HepG2 (cell line): ENCODE results near the gene IL1R1. TPM values are rescaled to one million over a fixed set of nuclear protein-coding genes. Genes with fewer than 3 reads are reported as not detected.

Source experiments
- ATRX ChIP-seq: sonication (generic); formaldehyde crosslinking; IDR thresholded peaks from 2 replicates; pipeline ENCODE4 v1.4.0; 2020; ENCODE audit warnings: missing genetic modification reagents, borderline replicate concordance
- CERS6 ChIP-seq: sonication (generic); formaldehyde crosslinking; IDR thresholded peaks from 2 replicates; pipeline ENCODE4 v1.5.0; 2020; ENCODE audit warnings: missing genetic modification reagents
- IKZF1 ChIP-seq: fragments of 450-650 bp; IDR thresholded peaks from 2 replicates; pipeline ENCODE4 v1.7.1; 2016
- KAT7 ChIP-seq: IDR thresholded peaks from 2 replicates; pipeline ENCODE4 v1.6.1; 2018; ENCODE audit warnings: borderline replicate concordance, missing compliant biosample characterization
- MED8 ChIP-seq: sonication (generic); formaldehyde crosslinking; IDR thresholded peaks from 2 replicates; pipeline ENCODE4 v1.8.1; 2023; ENCODE audit warnings: mild to moderate bottlenecking, missing genetic modification reagents; ENCODE audit not compliant: insufficient replicate concordance
- PAWR ChIP-seq: sonication (generic); formaldehyde crosslinking; IDR thresholded peaks from 2 replicates; pipeline ENCODE4 v1.4.0; 2020; ENCODE audit warnings: missing genetic modification reagents, mild to moderate bottlenecking, borderline replicate concordance
- PLRG1 ChIP-seq: fragments of 450-650 bp; conservative IDR thresholded peaks from 2 replicates; pipeline ENCODE4 v1.6.1; 2016
- PLSCR1 ChIP-seq: sonication (generic); formaldehyde crosslinking; IDR thresholded peaks from 2 replicates; pipeline ENCODE4 v1.5.0; 2020; ENCODE audit warnings: missing genetic modification reagents, mild to moderate bottlenecking, borderline replicate concordance
- PRMT3 ChIP-seq: sonication (generic); formaldehyde crosslinking; IDR thresholded peaks from 2 replicates; pipeline ENCODE4 v1.8.1; 2022; ENCODE audit warnings: low read depth, mild to moderate bottlenecking, moderate library complexity, missing genetic modification reagents, borderline replicate concordance
- SOX5 ChIP-seq: IDR thresholded peaks from 2 replicates; pipeline ENCODE4 v1.6.1; 2016; ENCODE audit warnings: borderline replicate concordance
- USF2 ChIP-seq, 2 experiments: sonication (generic) in 1 of 2; formaldehyde crosslinking in 1 of 2; IDR thresholded peaks; 2 replicates each; pipeline versions ENCODE4 v1.5.1 to v1.6.1; 2011 to 2020; ENCODE audit warnings: borderline replicate concordance in 1 of 2, low read depth in 1 of 2, low read length in 1 of 2, mild to moderate bottlenecking in 1 of 2, missing genetic modification reagents in 1 of 2, moderate library complexity in 1 of 2
- ZBTB7A ChIP-seq: sonication (generic); formaldehyde crosslinking; IDR thresholded peaks from 2 replicates; pipeline ENCODE4 v1.8.0; 2022; ENCODE audit warnings: mild to moderate bottlenecking, missing genetic modification reagents
- ZFP91 ChIP-seq: sonication (generic); formaldehyde crosslinking; IDR thresholded peaks from 2 replicates; pipeline ENCODE4 v1.9.0; 2022; ENCODE audit warnings: missing genetic modification reagents, mild to moderate bottlenecking, borderline replicate concordance
- ZNF460 ChIP-seq: sonication (generic); formaldehyde crosslinking; IDR thresholded peaks from 2 replicates; pipeline ENCODE4 v1.5.1; 2020; ENCODE audit warnings: missing genetic modification reagents, mild to moderate bottlenecking, borderline replicate concordance
- ZNF562 ChIP-seq: sonication (generic); formaldehyde crosslinking; IDR thresholded peaks from 2 replicates; pipeline ENCODE4 v1.8.0; 2022; ENCODE audit warnings: missing genetic modification reagents, borderline replicate concordance
- ZNF674 ChIP-seq: sonication (generic); formaldehyde crosslinking; IDR thresholded peaks from 2 replicates; pipeline ENCODE4 v1.5.0; 2020; ENCODE audit warnings: low read depth, mild to moderate bottlenecking, missing genetic modification reagents
- ZNF703 ChIP-seq: sonication (generic); formaldehyde crosslinking; IDR thresholded peaks from 2 replicates; pipeline ENCODE4 v1.5.1; 2020; ENCODE audit warnings: missing genetic modification reagents, mild to moderate bottlenecking, moderate library complexity, borderline replicate concordance
- ZNF746 ChIP-seq: sonication (generic); formaldehyde crosslinking; IDR thresholded peaks from 2 replicates; pipeline ENCODE4 v1.8.0; 2022; ENCODE audit warnings: mild to moderate bottlenecking, missing genetic modification reagents
- ZNF75D ChIP-seq: sonication (generic); formaldehyde crosslinking; IDR thresholded peaks from 2 replicates; pipeline ENCODE4 v1.8.1; 2023; ENCODE audit warnings: missing genetic modification reagents, mild to moderate bottlenecking, borderline replicate concordance
- ZSCAN5A ChIP-seq: sonication (generic); formaldehyde crosslinking; IDR thresholded peaks from 2 replicates; pipeline ENCODE4 v1.8.0; 2022; ENCODE audit warnings: mild to moderate bottlenecking, missing genetic modification reagents, borderline replicate concordance
- ZZZ3 ChIP-seq: sonication (generic); formaldehyde crosslinking; IDR thresholded peaks from 2 replicates; pipeline ENCODE4 v1.4.0; 2020; ENCODE audit warnings: missing genetic modification reagents, mild to moderate bottlenecking, borderline replicate concordance
- polyA plus RNA-seq, 8 experiments: library from polyadenylated mRNA; depleted of rRNA in 3 of 8; stranded (reverse) in 7 of 8; unstranded in 1 of 8; fragments of >200 nt; fragmentation: Illumina TruSeq in 4 of 8; extraction: Trizol in 4 of 8; gene quantifications; 2 replicates each; pipeline versions ENCODE4 v1.2.1 to v1.2.3, GENCODE V29; 2011 to 2016; ENCODE audit warnings: low read depth in 4 of 8, missing spikeins in 1 of 8, mixed read lengths in 1 of 8; ENCODE audit not compliant: insufficient read depth in 1 of 8
- total RNA-seq, 5 experiments: library from RNA; depleted of rRNA; stranded (reverse); fragments of >200 nt; fragmentation: Illumina TruSeq; extraction: Trizol; gene quantifications; 2 replicates each; pipeline ENCODE4 v1.2.3, GENCODE V29; 2016; ENCODE audit warnings: low read depth in 1 of 5

IL1R1 gene
- total and polyA plus RNA-seq, 2 of the 13 experiments (the other 11 are each of a cell fraction or from before 2014, with no cell fraction given) = 38.0 to 93.1 TPM

- no peak for TF ChIP-seq ZNF562
- TF ChIP-seq CERS6 (CRISPR knock-in tag) = no peak
- no peak for TF ChIP-seq ATRX (CRISPR knock-in tag)
- no peak for TF ChIP-seq KAT7
- TF ChIP-seq MED8 (CRISPR knock-in tag) = peak; percentile 82
- TF ChIP-seq ZBTB7A (CRISPR knock-in tag) = no peak
- peak; percentile 69; the same call in 1 of the 2 replicates for TF ChIP-seq PLSCR1 (CRISPR knock-in tag)
- TF ChIP-seq ZNF75D (CRISPR knock-in tag) = no peak
- TF ChIP-seq PRMT3 (CRISPR knock-in tag) = no peak
- TF ChIP-seq SOX5 (CRISPR knock-in tag) = peak; percentile 95
- TF ChIP-seq PLRG1 = no peak
- TF ChIP-seq ZFP91 (CRISPR knock-in tag) = peak; percentile 59; the same call in 1 of the 2 replicates
- TF ChIP-seq ZSCAN5A (CRISPR knock-in tag) = peak; percentile 61; the same call in 1 of the 2 replicates
- TF ChIP-seq ZNF460 = no peak
- TF ChIP-seq IKZF1 = no peak
- TF ChIP-seq ZNF703 (CRISPR knock-in tag) = peak; percentile 91
- no peak for TF ChIP-seq USF2 (IDR thresholded peaks at IDR 0.05; ENCODE audit: low read depth, low read length)
- peak; percentile 74; the same call in 1 of the 2 replicates for TF ChIP-seq USF2 (CRISPR knock-in tag; IDR thresholded peaks at IDR 0.05; ENCODE audit: borderline replicate concordance)
- TF ChIP-seq ZNF674 (CRISPR knock-in tag) = no peak
- TF ChIP-seq PAWR = no peak
- TF ChIP-seq ZZZ3 (CRISPR knock-in tag) = no peak
- peak; percentile 39; the same call in 1 of the 2 replicates for TF ChIP-seq ZNF746 (CRISPR knock-in tag)
Measured at GRCh38 chr2:102155703-102156515, 13.4 kb downstream of the IL1R1 start (continued).
